Neuronal stem cell (in vitro differentiated cells): ENCODE data around the gene PPP1R14B.

Source experiments
- DNase-seq: peaks from one replicate; pipeline ENCODE4 v3.0.0-alpha.2; 2013; ENCODE audit warnings: low spot score
- H2AFZ ChIP-seq: one replicate; pipeline ENCODE4 v1.6.1; 2013; ENCODE audit warnings: mild to moderate bottlenecking, low read length, inconsistent platforms
- H2AK5ac ChIP-seq: 2 replicates; pipeline ENCODE4 v1.6.1; 2013; ENCODE audit warnings: low read depth, mild to moderate bottlenecking, inconsistent platforms, low read length, moderate library complexity, mixed read lengths
- H2BK120ac ChIP-seq: 2 replicates; pipeline ENCODE4 v1.6.1; 2013; ENCODE audit warnings: low read depth, mild to moderate bottlenecking, inconsistent platforms, low read length, moderate library complexity, mixed read lengths
- H2BK12ac ChIP-seq: one replicate; pipeline ENCODE4 v1.6.1; 2013; ENCODE audit warnings: low read length, inconsistent platforms
- H2BK15ac ChIP-seq: 2 replicates; pipeline ENCODE4 v1.6.1; 2013; ENCODE audit warnings: mild to moderate bottlenecking, low read length, inconsistent platforms, mixed read lengths
- H2BK5ac ChIP-seq: one replicate; pipeline ENCODE4 v1.6.1; 2013; ENCODE audit warnings: inconsistent platforms, mild to moderate bottlenecking, low read length, moderate library complexity
- H3K14ac ChIP-seq: one replicate; pipeline ENCODE4 v1.6.1; 2013; ENCODE audit warnings: low read length, inconsistent platforms
- H3K18ac ChIP-seq: 2 replicates; pipeline ENCODE4 v1.6.1; 2013; ENCODE audit warnings: low read length, inconsistent platforms
- H3K23ac ChIP-seq: 2 replicates; pipeline ENCODE4 v1.6.1; 2013; ENCODE audit warnings: low read depth, mild to moderate bottlenecking, mixed read lengths, low read length, inconsistent platforms; ENCODE audit not compliant: poor library complexity
- H3K27ac ChIP-seq: replicated peaks from 3 replicates; pipeline ENCODE4 v1.5.1; 2013; ENCODE audit warnings: low read length, inconsistent platforms
- H3K27me3 ChIP-seq, 3 experiments: 2 replicates each; pipeline ENCODE4 v1.6.1; 2013; ENCODE audit warnings: low read length in 3 of 3, mild to moderate bottlenecking in 2 of 3, inconsistent platforms in 1 of 3, low read depth in 1 of 3, mixed read lengths in 1 of 3, moderate library complexity in 1 of 3; ENCODE audit not compliant: control insufficient read depth in 3 of 3, insufficient read depth in 3 of 3
- H3K36me3 ChIP-seq, 2 donors: replicated peaks in 1 of 2; 2 replicates each; pipeline ENCODE4 v1.6.1; 2013; ENCODE audit warnings: low read length in 2 of 2; ENCODE audit not compliant: control insufficient read depth in 2 of 2, insufficient read depth in 2 of 2
- H3K4ac ChIP-seq: 2 replicates; pipeline ENCODE4 v1.6.1; 2013; ENCODE audit warnings: inconsistent platforms, mild to moderate bottlenecking, low read length, moderate library complexity
- H3K4me1 ChIP-seq, 2 donors: 1 replicate in 1 of 2; 2 replicates in 1 of 2; pipeline ENCODE4 v1.6.1; 2013; ENCODE audit warnings: low read length in 2 of 2, low read depth in 1 of 2; ENCODE audit not compliant: control insufficient read depth in 2 of 2, insufficient read depth in 1 of 2
- H3K4me2 ChIP-seq: one replicate; pipeline ENCODE4 v1.6.1; 2013; ENCODE audit warnings: mild to moderate bottlenecking, low read length, inconsistent platforms; ENCODE audit not compliant: insufficient read depth, poor library complexity, severe bottlenecking
- H3K4me3 ChIP-seq, 2 donors: 2 replicates each; pipeline ENCODE4 v1.5.1; 2013; ENCODE audit warnings: low read length in 2 of 2, mild to moderate bottlenecking in 2 of 2, inconsistent platforms in 1 of 2, moderate library complexity in 1 of 2
- H3K79me1 ChIP-seq: one replicate; pipeline ENCODE4 v1.6.1; 2013; ENCODE audit warnings: low read depth, mild to moderate bottlenecking, inconsistent platforms, low read length, moderate library complexity
- H3K9ac ChIP-seq: one replicate; pipeline ENCODE4 v1.6.1; 2013; ENCODE audit warnings: mild to moderate bottlenecking, low read depth, low read length, inconsistent platforms; ENCODE audit not compliant: poor library complexity
- H3K9me3 ChIP-seq, 2 donors: replicated peaks in 1 of 2; 2 replicates each; pipeline versions ENCODE3 to v1.6.1; 2013; ENCODE audit warnings: low read length in 2 of 2, mild to moderate bottlenecking in 2 of 2, inconsistent platforms in 1 of 2, low read depth in 1 of 2, mixed read lengths in 1 of 2, moderate library complexity in 1 of 2; ENCODE audit not compliant: control insufficient read depth in 2 of 2, insufficient read depth in 1 of 2
- H4K8ac ChIP-seq: one replicate; pipeline ENCODE4 v1.6.1; 2013; ENCODE audit warnings: low read depth, mild to moderate bottlenecking, inconsistent platforms, low read length, moderate library complexity
- H4K91ac ChIP-seq: one replicate; pipeline ENCODE4 v1.6.1; 2013; ENCODE audit warnings: low read length, low read depth, mild to moderate bottlenecking, inconsistent platforms; ENCODE audit not compliant: poor library complexity
- WGBS, 2 donors: extraction: QIAGEN DNeasy Blood & Tissue Kit; methylation state at CpG; one replicate each; pipeline ENCODE4 v1.1.7; 2013; ENCODE audit warnings: missing lambda C conversion rate in 2 of 2, mixed read lengths in 1 of 2; ENCODE audit not compliant: insufficient read length in 2 of 2, insufficient replicate concordance in 1 of 2; ENCODE audit errors: extremely low coverage in 2 of 2; 5-methylcytosine and 5-hydroxymethylcytosine counted together

Gene PPP1R14B

DNA sequence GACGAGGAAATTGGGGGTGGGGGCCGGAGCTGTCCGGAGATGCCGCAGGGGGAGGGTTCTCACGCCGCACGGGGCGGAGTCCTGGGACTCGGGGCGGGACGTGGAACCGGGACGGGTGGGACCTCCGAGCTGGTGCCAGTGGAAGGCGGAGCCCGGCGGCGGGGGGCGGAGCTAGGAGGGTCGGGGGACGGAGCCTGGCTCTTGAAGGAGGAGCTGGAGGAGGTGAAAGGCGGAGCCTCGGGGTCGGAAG lies 5.6 kb downstream of the PPP1R14B start:
- Histone ChIP-seq H2AFZ (peak overlapping the region; percentile 96), H2BK5ac (peak overlapping the region; percentile 93), H3K9me3 (no peaks in the 10 kb centered on the region), H3K79me1 (peaks cover 21% of the 10 kb centered on the region), H3K4me1 (peaks cover 16 to 20% of the 10 kb centered on the region in 2 donors), H3K18ac (peak overlapping the region; percentile 100), H3K27me3 (no peaks in the 10 kb centered on the region), H3K4ac (no peak overlapping the region), H2BK12ac (no peak overlapping the region), H3K14ac (no peak overlapping the region), H3K23ac (peak overlapping the region; percentile 100), H4K8ac (peak overlapping the region; percentile 92), H2AK5ac (no peak overlapping the region), H3K4me2 (peak overlapping the region; percentile 91), H2BK15ac (peak overlapping the region; percentile 58), H3K27ac (peak overlapping the region; percentile 96), H3K36me3 (peaks cover 16 to 19% of the 10 kb centered on the region in 2 donors), H3K9ac (peak overlapping the region; percentile 92), H4K91ac (no peak overlapping the region), H3K4me3 (peak overlapping the region; percentile 70 to 90), H2BK120ac (no peak overlapping the region)
- peak; percentile 99 for DNase-seq
- no CpG with 5 or more reads among the region's 24 CpGs for WGBS, 2 donors

DNA sequence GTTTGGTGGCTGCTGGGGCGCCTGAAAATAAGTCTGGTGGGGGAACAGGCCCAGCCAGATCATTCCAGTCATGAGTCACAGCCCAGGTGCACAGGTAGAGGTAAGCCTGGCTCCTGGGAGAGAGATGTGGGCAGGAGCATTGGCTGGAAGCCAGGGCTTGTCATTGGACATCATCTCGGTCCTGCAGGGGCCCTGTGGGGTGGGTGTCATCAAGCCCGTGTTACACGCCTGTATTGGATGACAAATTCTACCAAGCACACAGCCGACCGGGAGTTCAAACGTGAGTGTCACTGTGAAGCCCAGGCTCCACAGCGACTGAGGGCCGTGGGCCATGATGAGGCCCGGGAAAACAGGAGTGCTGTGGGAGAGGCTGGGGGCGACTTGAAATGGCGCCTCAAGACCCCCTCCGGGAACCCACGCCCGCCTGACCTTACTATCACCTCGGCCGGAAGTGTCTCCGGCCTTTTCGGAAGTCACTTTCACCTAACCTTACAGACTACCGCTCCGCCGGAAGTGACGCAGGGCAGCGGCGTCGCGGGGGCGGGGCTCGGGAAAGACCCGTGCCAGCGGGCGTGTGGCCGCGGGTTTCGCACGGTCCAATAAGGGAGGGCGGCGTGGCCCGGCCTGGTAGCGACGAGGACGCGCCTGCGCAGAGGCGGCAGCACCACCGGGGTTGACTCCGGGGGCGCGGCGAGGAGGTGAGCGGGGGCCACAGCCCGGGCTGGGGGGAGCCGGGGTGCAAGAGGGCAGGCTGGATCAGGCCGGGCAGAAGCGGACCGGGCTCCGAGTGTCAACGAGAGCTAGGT lies 6.1 kb downstream of the PPP1R14B start, which contains the start of gene FKBP2:
FKBP2 (plus strand) TSS at position 661 of the 806 bp plus-strand sequence. CDS start 1,293 bp downstream, outside the sequence.
- peak within 1 kb of the TSS; percentile 70 to 94 for H3K4me3 ChIP-seq
- peak within 1 kb of the TSS; percentile 93 for H3K4me2 ChIP-seq
- H4K8ac ChIP-seq = peak within 1 kb of the TSS; percentile 92
- H2AFZ ChIP-seq = peak within 1 kb of the TSS; percentile 96
- H3K18ac ChIP-seq = peak within 1 kb of the TSS; percentile 100
- peak within 1 kb of the TSS; percentile 12 for H4K91ac ChIP-seq
- peak within 1 kb of the TSS; percentile 96 for H3K27ac ChIP-seq
- peak within 1 kb of the TSS; percentile 58 for H2BK15ac ChIP-seq
- DNase-seq = peak; percentile 95
- H2BK12ac ChIP-seq = peak within 1 kb of the TSS; percentile 41
- H3K4me1 ChIP-seq = peaks cover 16% of the 10 kb centered on the region in 2 donors
- peaks cover 20% of the 10 kb centered on the region for H3K79me1 ChIP-seq
- peak within 1 kb of the TSS; percentile 94 for H3K4ac ChIP-seq
- peak within 1 kb of the TSS; percentile 92 for H3K9ac ChIP-seq
- peak within 1 kb of the TSS; percentile 21 for H2BK120ac ChIP-seq
- peak within 1 kb of the TSS; percentile 93 for H2BK5ac ChIP-seq
- H3K27me3 ChIP-seq = peaks cover 0 to 2% (median 0%) of the 10 kb centered on the region in 3 experiments
- H3K23ac ChIP-seq = peak within 1 kb of the TSS; percentile 100
- H2AK5ac ChIP-seq = peak within 1 kb of the TSS; percentile 99
- peaks cover 16 to 19% of the 10 kb centered on the region in 2 donors for H3K36me3 ChIP-seq
- peak within 1 kb of the TSS; percentile 67 for H3K14ac ChIP-seq
- H3K9me3 ChIP-seq = no peaks in the 10 kb centered on the region
- no CpG with 5 or more reads among the region's 58 CpGs for WGBS, 2 donors

DNA sequence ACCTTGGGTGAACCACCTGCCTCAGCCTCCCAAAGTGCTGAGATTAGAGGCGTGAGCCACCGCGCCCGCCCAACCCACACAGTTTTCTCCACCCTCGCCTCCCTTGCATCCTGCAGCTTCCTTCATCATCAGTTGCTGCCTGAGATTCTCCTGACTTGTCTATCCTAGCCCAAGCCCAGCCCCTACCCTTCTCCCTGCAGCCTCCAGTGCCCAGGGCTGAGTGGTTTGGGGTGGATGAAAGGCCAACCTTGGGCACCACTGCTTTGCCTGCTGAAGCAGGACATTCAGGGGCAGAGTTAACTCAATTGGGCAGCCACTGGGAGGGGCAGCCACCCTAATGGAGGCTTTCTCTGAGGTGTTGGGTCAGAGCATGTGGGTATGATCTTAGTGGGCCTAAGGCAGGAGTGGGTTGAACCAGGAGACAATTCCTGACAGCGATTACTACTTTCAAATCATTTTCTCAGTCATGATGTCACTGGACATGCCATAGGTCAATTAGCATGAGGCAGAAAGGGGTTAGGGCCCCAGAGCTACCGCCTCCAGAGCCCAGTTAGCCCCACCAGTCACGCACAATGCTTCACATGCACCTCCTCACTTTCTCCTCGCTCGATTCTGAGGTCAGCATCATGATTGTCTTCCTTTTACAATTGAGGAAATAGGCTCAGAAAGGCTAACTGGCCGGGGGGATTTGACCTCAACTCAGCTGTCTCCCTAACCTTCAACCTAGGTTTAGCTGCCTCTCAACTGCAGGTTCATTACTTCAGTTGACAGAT lies 6.9 kb downstream of the PPP1R14B start:
- WGBS, 2 donors = no CpG with 5 or more reads among the region's 11 CpGs
- Histone ChIP-seq H2AFZ (no peak overlapping the region), H3K27ac (no peak overlapping the region), H4K8ac (no peak overlapping the region), H3K27me3 (peaks cover 0 to 9% (median 0%) of the 10 kb centered on the region in 3 experiments), H3K18ac (no peak overlapping the region), H3K9me3 (no peaks in the 10 kb centered on the region), H3K4me2 (peak overlapping the region; percentile 88), H2AK5ac (peak overlapping the region; percentile 99), H3K4me1 (peaks cover 10 to 13% of the 10 kb centered on the region in 2 donors), H3K4me3 (peak overlapping the region; percentile 70 to 90), H3K4ac (no peak overlapping the region), H2BK15ac (peak overlapping the region; percentile 42), H3K36me3 (peaks cover 15 to 17% of the 10 kb centered on the region in 2 donors), H3K23ac (no peak overlapping the region), H3K79me1 (peaks cover 15% of the 10 kb centered on the region), H4K91ac (no peak overlapping the region), H3K14ac (no peak overlapping the region), H2BK12ac (no peak overlapping the region), H2BK120ac (no peak overlapping the region), H3K9ac (no peak overlapping the region), H2BK5ac (peak overlapping the region; percentile 93)
- DNase-seq = no peak

DNA sequence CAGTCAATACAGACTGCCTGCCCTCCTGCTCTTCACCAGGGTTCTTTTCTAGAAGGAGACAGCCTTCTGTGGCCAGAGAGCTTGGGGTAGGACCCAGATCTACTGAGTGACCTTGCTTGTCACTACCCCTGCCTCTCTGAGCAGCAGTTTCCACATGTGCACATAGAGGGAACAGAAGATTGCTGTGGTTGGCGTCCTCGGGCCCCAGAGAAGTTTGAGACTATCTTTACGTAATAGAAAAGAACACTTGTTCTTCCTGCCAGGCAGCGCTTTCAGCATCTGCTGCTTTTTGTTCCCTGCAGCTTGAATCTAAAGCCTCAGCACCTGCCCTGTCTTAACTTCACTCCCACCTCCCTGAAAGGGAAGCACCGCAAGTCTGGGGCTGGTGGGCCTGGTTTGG lies 7.7 kb downstream of the PPP1R14B start:
- H3K14ac ChIP-seq = no peak overlapping the region
- DNase-seq = no peak

More for the DNA sequence above, 7.7 kb downstream of the PPP1R14B start:
- Histone ChIP-seq H3K18ac (no peak overlapping the region), H2BK15ac (no peak overlapping the region), H3K36me3 (peaks cover 12 to 13% of the 10 kb centered on the region in 2 donors), H3K4ac (no peak overlapping the region), H2AK5ac (no peak overlapping the region), H3K4me1 (peaks cover 10 to 14% of the 10 kb centered on the region in 2 donors), H2BK5ac (no peak overlapping the region), H2AFZ (no peak overlapping the region), H3K27ac (no peak overlapping the region), H3K23ac (no peak overlapping the region), H3K79me1 (peaks cover 15% of the 10 kb centered on the region), H3K9me3 (no peaks in the 10 kb centered on the region), H3K4me2 (no peak overlapping the region), H3K27me3 (peaks cover 0 to 11% (median 0%) of the 10 kb centered on the region in 3 experiments), H3K9ac (no peak overlapping the region), H4K91ac (no peak overlapping the region), H4K8ac (no peak overlapping the region), H2BK12ac (no peak overlapping the region), H3K4me3 (no peak overlapping the region), H2BK120ac (no peak overlapping the region)
- no CpG with 5 or more reads among the region's 5 CpGs for WGBS, 2 donors
